ENCODE data around the gene FARS2.
"Not testable (repeated sequence)": the region's sequence is repeated elsewhere in the genome, so short reads cannot be mapped to it uniquely, and the experiment has no call there.

Gene FARS2

GRCh38 chr6:5554226-5554625 is 292.9 kb downstream of the FARS2 start:
- H3K4me3 ChIP-seq (ENCODE audit: low read depth, low read length), result no peak overlapping the region
- TF ChIP-seq CTCF (IDR thresholded peaks at IDR 0.05; ENCODE audit: borderline replicate concordance, insufficient read depth, low read depth, low read length), result no peak

- no peak for TF ChIP-seq CTCF (IDR thresholded peaks at IDR 0.05; ENCODE audit: borderline replicate concordance, insufficient read depth, low read depth, low read length)
- no peak overlapping the region for H3K4me3 ChIP-seq (ENCODE audit: low read depth, low read length)
These were observed 294.7 kb downstream of the FARS2 start for GRCh38 chr6:5556011-5556410.

GRCh38 chr6:5557506-5557905 is 296.2 kb downstream of the FARS2 start:
- TF ChIP-seq CTCF (IDR thresholded peaks at IDR 0.05; ENCODE audit: borderline replicate concordance, insufficient read depth, low read depth, low read length), result no peak
- no peak overlapping the region for H3K4me3 ChIP-seq (ENCODE audit: low read depth, low read length)

- no peak overlapping the region for H3K4me3 ChIP-seq (ENCODE audit: low read depth, low read length)
- TF ChIP-seq CTCF (IDR thresholded peaks at IDR 0.05; ENCODE audit: borderline replicate concordance, insufficient read depth, low read depth, low read length), result no peak
These were observed 298.3 kb downstream of the FARS2 start for GRCh38 chr6:5559651-5560050.

- no peak for TF ChIP-seq CTCF (IDR thresholded peaks at IDR 0.05; ENCODE audit: borderline replicate concordance, insufficient read depth, low read depth, low read length)
- H3K4me3 ChIP-seq (ENCODE audit: low read depth, low read length), result no peak overlapping the region
These were observed 301.0 kb downstream of the FARS2 start for GRCh38 chr6:5562277-5562676.

- no peak overlapping the region for H3K4me3 ChIP-seq (ENCODE audit: low read depth, low read length)
- TF ChIP-seq CTCF (IDR thresholded peaks at IDR 0.05; ENCODE audit: borderline replicate concordance, insufficient read depth, low read depth, low read length), result no peak
These were observed 301.8 kb downstream of the FARS2 start for GRCh38 chr6:5563086-5563485.

- not testable (repeated sequence) for H3K4me3 ChIP-seq (ENCODE audit: low read depth, low read length)
These were observed 303.4 kb downstream of the FARS2 start for GRCh38 chr6:5564746-5565145.

- H3K4me3 ChIP-seq (ENCODE audit: low read depth, low read length), result no peak overlapping the region
- no peak for TF ChIP-seq CTCF (IDR thresholded peaks at IDR 0.05; ENCODE audit: borderline replicate concordance, insufficient read depth, low read depth, low read length)
These were observed 304.7 kb downstream of the FARS2 start for GRCh38 chr6:5565971-5566370.
